Esophagus squamous epithelium (tissue), 4 donors: Measurements from ENCODE around the gene ZNF579.

ENCODE experiments used
- CTCF ChIP-seq, 6 experiments: fragments of 450-650 bp in 4 of 6; fragments of 200-600 bp in 2 of 6; sonication (generic) in 2 of 6; IDR thresholded peaks; one replicate each; pipeline ENCODE4 v1.5.1; 2016 to 2019; ENCODE audit warnings: antibody characterized with exemption in 6 of 6, mild to moderate bottlenecking in 4 of 6, moderate library complexity in 4 of 6
- POLR2A ChIP-seq, 4 donors: fragments of 450-650 bp; IDR thresholded peaks; one replicate each; pipeline ENCODE4 v1.6.1; 2017; ENCODE audit warnings: antibody characterized with exemption in 4 of 4, mild to moderate bottlenecking in 4 of 4, moderate library complexity in 3 of 4

- TF ChIP-seq CTCF (IDR thresholded peaks at IDR 0.05) (no peak), POLR2A (IDR thresholded peaks at IDR 0.05) (no peak)
Observed at GRCh38 chr19:55600662-55601028, 20.0 kb upstream of the ZNF579 start.
